Colon (tissue), 2 donors: ENCODE data around the gene XG.
"Not testable (repeated sequence)": the region's sequence is repeated elsewhere in the genome, so short reads cannot be mapped to it uniquely, and the experiment has no call there.

Experiments used
- FAIRE-seq: peaks from 2 replicates; lab custom pipeline; 2012; peaks lifted over from hg19 to GRCh38; lab: Jason Lieb, UNC
- donor health status: control.
- donor health status: control.

XG gene

DNA sequence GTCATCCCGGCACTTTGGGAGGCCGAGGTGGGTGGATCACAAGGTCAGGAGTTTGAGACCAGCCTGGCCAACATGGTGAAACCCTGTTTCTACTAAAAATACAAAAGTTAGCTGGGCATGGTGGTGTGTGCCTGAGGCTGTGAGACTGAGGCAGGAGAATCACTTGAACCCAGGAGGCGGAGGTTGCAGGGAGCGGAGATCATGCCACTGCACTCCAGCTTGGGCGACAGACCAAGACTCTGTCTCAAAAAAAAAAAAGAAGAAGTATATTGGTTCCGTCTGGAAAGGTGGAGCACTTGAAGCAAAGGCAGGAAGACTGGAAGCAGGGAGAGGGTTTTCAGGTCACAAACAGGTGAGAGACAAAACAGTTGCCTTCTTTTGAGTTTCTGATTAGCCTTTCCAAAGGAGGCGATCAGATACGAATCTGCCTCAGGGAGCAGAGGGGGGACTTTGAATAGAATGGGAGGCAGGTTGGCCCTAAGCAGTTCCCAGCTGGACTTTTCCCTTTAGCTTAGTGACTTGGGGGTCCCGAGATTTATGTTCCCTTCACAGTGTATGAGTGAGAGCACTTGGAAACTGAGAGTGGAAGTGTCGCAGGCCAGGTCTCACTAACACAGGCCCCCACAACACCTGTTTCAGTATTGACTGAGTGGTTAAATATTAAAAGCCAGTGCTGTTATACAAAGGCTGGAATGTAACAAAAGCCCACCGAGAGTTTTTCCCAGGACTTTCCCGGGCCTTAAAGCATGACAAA is 28.8 kb downstream of the XG start:
- not testable (repeated sequence) for FAIRE-seq

DNA sequence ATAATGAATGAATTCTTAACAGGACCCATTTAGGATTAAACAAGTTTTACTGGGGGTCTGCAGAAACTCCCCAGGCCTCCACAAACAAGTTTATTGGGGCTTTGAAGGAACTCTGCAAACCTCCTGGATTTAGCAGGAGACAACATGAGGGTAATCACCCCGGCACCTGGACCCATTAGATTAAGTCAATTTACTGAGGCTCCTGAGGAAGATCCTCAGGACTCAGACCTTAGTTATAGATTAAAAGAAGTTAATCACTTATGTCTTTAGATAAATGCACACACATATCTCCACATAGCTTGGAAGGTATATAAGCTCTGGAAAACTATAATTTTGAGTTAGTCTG is 29.4 kb downstream of the XG start:
- FAIRE-seq = no peak

DNA sequence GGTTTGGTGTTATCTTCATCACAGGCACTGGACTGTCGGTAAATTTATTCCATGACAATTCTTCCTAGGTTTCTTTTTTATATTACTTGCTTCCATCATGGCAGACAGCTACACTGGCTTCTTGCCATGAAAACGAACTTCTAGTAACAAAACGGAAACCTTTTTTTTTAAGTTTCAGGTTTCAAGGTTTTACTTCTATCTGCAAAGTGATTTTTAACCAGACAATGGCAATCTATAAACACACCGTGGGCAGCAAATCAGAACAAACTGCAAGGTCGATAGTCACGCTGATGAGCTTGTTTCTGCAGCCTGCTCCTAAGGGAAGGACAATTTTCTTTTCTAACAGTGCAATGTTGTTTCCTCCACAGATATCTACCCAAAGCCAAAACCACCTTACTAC is 29.9 kb downstream of the XG start:
- no peak for FAIRE-seq

DNA sequence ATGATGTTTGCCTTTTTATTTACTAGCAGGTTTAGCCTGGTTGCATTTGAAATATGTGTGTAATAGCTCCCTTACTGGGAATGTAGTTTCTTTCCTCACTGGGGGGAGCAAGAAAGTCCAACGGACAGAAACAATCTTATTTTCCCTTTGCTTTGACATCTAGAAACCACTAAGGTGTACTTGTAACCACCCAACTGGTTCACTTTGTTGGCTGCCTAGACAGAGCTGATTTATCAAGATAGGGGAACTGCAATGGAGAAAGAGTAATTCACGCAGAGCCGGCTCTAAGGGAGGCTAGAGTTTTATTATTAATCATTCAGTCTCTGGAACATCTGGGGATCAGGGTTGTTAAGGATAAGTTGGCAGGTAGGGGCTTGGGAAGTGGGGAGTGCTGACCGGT is 30.3 kb downstream of the XG start:
- FAIRE-seq = no peak

DNA sequence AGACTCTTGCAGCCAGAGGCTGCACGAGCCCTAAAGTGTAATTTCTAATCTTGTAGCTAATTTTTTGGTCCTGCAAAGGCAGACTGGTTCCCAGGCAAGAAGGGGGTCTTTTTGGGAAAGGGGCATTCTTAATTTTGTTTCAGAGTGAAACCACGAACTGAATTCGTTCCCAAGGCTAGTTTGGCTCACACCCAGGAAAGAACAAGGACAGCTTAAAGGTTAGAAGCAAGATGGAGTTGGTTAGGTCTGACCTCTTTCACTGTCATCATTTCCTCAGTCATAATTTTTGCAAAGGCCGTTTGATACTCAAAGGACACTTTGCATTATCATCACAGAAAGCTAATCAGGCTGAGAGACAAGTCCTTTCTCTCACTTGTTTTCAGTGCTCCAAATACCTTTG is 30.9 kb downstream of the XG start:
- no peak for FAIRE-seq

- FAIRE-seq = no peak
Observed at GRCh38 chrX:2784026-2784425, 32.2 kb downstream of the XG start.

DNA sequence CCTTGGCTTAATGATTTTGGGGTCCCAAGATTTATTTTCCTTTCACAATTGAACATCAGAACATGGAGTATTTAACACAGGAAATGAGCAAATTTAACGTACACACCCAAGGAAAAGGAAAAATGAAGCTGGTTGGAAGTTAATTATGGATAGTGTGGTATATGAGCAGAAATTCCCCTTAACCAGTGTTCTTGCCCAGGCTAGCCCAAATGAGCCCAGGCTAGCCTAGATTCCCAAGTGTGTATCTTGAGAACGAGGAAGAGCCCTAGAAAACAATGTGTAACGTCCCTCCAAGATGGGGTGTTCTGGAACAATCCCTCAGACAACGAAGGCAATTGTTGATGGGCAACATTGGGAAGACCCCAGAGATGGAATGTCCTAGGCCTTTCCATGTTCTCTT is 33.7 kb downstream of the XG start:
- no peak for FAIRE-seq

DNA sequence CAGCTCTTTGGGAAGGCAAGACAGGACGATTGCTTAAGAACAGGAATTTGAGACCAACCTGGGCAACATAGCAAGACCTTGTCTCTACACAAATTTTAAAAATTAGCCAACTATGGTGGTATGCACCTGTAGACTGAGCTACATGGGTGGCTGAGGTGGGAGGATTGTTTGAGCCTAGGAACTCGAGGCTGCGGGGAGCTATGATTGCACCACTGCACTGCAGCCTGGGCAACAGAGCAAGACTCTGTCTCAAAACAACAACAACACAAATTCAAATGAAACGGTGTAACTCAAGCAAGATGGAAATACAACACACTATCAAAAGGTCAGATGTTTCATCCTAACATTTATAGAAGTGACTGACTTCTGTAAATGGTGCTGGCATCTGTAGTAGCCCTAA is 37.1 kb downstream of the XG start:
- no peak for FAIRE-seq

- no peak for FAIRE-seq
Observed at GRCh38 chrX:2789569-2789968, 37.7 kb downstream of the XG start.

DNA sequence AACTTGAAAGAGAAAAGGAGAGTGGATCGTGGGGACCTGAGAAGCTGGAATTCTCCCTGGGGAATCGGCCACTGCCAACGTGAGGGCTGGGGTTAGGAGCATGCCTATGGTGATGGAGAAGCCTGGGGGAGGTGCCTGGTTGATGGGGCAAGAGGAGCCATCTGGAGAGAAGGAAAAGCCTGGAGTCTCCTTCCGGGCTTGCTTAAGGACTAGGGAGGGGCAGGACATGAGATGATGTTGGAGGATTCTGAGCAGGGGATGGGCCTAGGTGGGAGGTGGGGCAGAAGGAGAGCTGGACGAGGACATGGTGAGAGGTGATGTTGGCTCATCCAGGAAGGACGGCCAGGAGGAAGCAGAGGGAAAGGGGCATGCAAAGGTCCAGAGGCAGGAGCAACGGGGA is 41.9 kb downstream of the XG start:
- FAIRE-seq = no peak

- FAIRE-seq = no peak
Observed at GRCh38 chrX:2794336-2794735, 42.5 kb downstream of the XG start.

DNA sequence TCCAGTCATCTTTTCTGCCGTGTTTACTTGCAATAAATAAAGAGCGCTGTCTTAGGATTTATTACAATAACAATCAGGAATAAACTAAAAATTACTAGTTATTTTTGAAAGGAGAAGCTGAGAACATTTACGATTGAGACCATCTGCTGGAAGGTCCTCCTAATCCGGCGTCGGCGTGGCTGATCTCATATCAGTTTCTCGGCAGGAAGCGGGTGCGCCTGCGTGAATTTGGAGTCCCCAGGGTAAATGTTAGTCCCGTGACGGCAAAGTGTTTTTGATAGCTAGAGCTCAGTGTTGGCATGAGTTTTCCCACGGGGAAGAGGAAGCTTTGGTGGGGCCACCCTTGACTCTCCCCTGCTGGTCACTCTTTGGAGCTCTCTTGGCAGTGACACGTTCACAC is 45.0 kb downstream of the XG start:
- FAIRE-seq = not testable (repeated sequence)

DNA sequence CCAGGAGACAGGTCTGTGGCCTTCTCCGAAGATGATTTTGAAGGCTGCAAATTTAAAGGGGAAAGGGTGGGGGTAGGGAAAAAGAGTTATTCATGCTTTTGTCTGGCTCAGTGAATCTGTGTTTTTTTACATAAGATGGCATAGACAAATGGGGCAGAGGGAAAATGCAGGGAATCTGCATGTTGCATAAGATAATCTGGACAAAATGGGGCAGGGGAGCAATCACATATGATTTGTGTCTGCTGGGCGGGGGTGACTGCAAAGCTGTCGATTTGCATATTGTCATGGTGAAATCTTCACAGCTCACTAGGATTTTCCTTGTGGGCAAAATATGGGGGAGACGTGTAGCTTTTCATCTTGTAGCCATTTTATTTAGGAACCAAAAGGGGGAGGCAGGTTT is 47.5 kb downstream of the XG start:
- no peak for FAIRE-seq

- FAIRE-seq = not testable (repeated sequence)
Observed at GRCh38 chrX:2799980-2800379, 48.1 kb downstream of the XG start.

- FAIRE-seq = no peak
Observed at GRCh38 chrX:2801223-2801622, 49.4 kb downstream of the XG start.

DNA sequence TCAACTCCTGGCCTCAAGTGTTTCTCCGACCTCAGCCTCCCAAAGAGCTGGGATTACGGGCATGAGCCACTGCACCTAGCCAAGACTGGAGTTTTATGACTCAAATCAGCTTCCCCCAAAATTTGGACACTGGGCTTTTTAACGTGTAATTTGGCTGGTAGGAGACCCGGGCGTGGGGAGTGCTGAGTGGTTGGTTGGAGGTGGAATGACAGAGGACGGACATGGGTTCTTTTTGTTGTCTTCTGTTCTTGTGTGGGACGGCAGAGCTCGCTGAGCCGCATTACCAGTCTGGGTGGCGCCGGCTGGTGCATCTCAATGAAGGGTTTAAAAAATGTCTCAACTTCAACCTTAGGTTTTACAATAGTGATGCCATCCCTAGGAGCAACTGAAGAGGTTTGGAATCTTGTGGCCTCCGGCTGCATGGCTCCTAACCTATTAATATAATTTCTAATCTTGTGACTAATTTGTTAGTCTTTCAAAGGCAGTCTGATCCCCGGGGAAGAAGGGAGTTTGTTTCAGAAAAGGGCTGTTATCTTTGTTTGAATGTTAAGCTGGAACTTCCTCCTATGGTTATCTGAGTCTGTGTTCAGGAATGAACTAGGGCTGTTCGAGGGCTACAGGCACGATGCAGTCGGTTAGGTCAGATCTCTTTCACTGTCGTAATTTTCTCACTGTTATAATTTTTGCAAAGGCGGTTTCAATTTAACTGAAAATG is 50.7 kb downstream of the XG start:
- peak; percentile 61 for FAIRE-seq

DNA sequence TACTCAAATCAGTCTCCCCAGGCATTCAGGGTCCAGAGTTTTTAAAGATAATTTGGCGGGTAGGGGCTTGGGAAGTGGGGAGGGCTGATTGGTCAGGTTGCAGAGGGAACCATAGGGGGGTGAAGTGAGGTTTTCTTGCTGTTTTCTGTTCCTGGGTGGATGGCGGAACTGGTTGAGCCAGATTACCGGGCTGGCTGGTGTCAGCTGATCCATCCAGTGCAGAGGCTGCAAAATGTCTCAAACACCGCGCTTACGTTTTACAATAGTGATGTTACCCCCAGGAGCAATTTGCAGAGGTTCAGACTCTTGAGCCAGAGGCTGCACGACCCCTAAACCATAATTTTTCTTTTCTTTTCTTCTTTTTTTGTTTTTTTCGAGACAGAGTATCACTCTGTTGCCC is 51.6 kb downstream of the XG start:
- FAIRE-seq = not testable (repeated sequence)

GRCh38 chrX:2804106-2804843 is 52.4 kb downstream of the XG start:
- FAIRE-seq = not testable (repeated sequence)

GRCh38 chrX:2804858-2805257 is 53.0 kb downstream of the XG start:
- not testable (repeated sequence) for FAIRE-seq

- no peak for FAIRE-seq
Observed at GRCh38 chrX:2811271-2811670, 59.4 kb downstream of the XG start.

- not testable (repeated sequence) for FAIRE-seq
Observed at GRCh38 chrX:2812161-2812907, 60.5 kb downstream of the XG start.

GRCh38 chrX:2817036-2817435 is 65.2 kb downstream of the XG start:
- FAIRE-seq = no peak
